HL-60 (cell line): ENCODE measurements around the gene TRIM17.

ENCODE experiments used
- CTCF ChIP-seq: IDR thresholded peaks from one replicate; pipeline ENCODE4 v1.5.1; 2011; ENCODE audit warnings: low read length, control low read depth, inconsistent platforms; ENCODE audit not compliant: insufficient read depth
- GABPA ChIP-seq: IDR thresholded peaks from 2 replicates; pipeline ENCODE4 v1.6.1; 2012; ENCODE audit warnings: low read depth
- POLR2AphosphoS5 ChIP-seq: IDR thresholded peaks from 2 replicates; pipeline ENCODE4 v1.6.1; 2012; ENCODE audit warnings: low read depth
- REST ChIP-seq: IDR thresholded peaks from 2 replicates; pipeline ENCODE4 v1.6.1; 2012; ENCODE audit warnings: low read depth; ENCODE audit not compliant: insufficient replicate concordance
- SPI1 ChIP-seq: IDR thresholded peaks from 2 replicates; pipeline ENCODE4 v1.6.1; 2012; ENCODE audit warnings: low read depth, mild to moderate bottlenecking, borderline replicate concordance

DNA sequence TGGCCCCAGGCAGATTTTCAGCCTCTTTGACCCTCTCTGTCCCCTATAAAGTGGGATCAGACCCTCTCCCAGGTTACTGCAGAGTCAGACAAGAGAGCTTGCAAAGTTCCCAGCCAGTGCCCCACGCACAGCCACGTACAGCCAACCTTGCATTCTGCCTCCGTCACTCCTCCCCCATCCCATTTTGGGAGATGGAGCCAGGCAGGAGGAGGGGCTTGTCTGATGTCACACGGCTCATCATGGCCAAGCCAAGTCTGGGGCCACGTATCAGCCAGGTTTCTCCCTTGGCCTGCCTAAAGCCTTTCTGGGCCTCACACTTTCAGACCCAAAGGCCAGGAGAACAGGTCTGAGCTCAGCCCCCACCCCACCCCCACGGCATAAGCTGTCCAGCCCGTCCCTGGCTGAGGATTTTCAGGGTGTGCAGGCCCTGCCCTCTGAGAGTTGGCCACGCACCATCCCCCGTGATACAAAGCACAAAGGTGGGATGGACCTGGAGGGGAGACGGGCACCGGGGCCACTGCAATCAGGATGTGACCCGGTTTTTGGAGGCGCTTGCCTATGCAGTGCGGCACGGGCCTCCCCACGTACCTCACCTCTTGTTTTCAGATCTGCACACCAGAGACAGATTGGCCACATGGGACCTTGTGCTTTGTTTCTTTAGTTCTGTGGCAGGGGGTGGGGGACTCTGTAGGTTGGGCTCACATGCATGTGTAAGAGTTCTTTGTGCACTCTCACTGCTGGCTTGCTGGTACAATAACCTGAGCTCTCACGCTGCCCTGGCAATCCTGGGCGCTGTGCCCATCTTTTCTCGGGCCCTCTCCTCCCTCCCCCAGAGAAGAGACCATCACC is 57.7 kb downstream of the TRIM17 start:
- TF ChIP-seq CTCF (no peak), POLR2AphosphoS5 (no peak), REST (no peak), SPI1 (no peak), GABPA (no peak)
